ENCODE measurements around the gene PHYHD1.

Gene PHYHD1

GRCh38 chr9:128885376-128885775, 35.4 kb upstream of the PHYHD1 start:
- TF ChIP-seq POLR2A (IDR thresholded peaks at IDR 0.05; ENCODE audit: extremely low read depth, insufficient read length) (no peak), CTCF (IDR thresholded peaks at IDR 0.05; ENCODE audit: low read depth, low read length) (no peak), MYC (IDR thresholded peaks at IDR 0.05; ENCODE audit: low read depth, low read length) (no peak), MAX (IDR thresholded peaks at IDR 0.05; ENCODE audit: low read depth, low read length) (no peak)
- H3K4me3 ChIP-seq (ENCODE audit: low read depth, low read length), result no peak overlapping the region
- DNase-seq (ENCODE audit: low read depth), result no peak

GRCh38 chr9:128885798-128886197, 35.0 kb upstream of the PHYHD1 start:
- TF ChIP-seq MYC (IDR thresholded peaks at IDR 0.05; ENCODE audit: low read depth, low read length) (no peak), POLR2A (IDR thresholded peaks at IDR 0.05; ENCODE audit: extremely low read depth, insufficient read length) (no peak), MAX (IDR thresholded peaks at IDR 0.05; ENCODE audit: low read depth, low read length) (no peak), CTCF (IDR thresholded peaks at IDR 0.05; ENCODE audit: low read depth, low read length) (no peak)
- H3K4me3 ChIP-seq (ENCODE audit: low read depth, low read length), result no peak overlapping the region
- DNase-seq (ENCODE audit: low read depth), result no peak

- no peak for DNase-seq (ENCODE audit: low read depth)
- TF ChIP-seq POLR2A (IDR thresholded peaks at IDR 0.05; ENCODE audit: extremely low read depth, insufficient read length) (no peak), MAX (IDR thresholded peaks at IDR 0.05; ENCODE audit: low read depth, low read length) (no peak), CTCF (IDR thresholded peaks at IDR 0.05; ENCODE audit: low read depth, low read length) (no peak), MYC (IDR thresholded peaks at IDR 0.05; ENCODE audit: low read depth, low read length) (no peak)
- H3K4me3 ChIP-seq (ENCODE audit: low read depth, low read length), result no peak overlapping the region
Observed at GRCh38 chr9:128886211-128886891, 34.4 kb upstream of the PHYHD1 start.

- TF ChIP-seq MYC (IDR thresholded peaks at IDR 0.05; ENCODE audit: low read depth, low read length) (no peak), POLR2A (IDR thresholded peaks at IDR 0.05; ENCODE audit: extremely low read depth, insufficient read length) (no peak), MAX (IDR thresholded peaks at IDR 0.05; ENCODE audit: low read depth, low read length) (no peak), CTCF (IDR thresholded peaks at IDR 0.05; ENCODE audit: low read depth, low read length) (no peak)
- no peak overlapping the region for H3K4me3 ChIP-seq (ENCODE audit: low read depth, low read length)
- DNase-seq (ENCODE audit: low read depth), result no peak
Observed at GRCh38 chr9:128887049-128887448, 33.7 kb upstream of the PHYHD1 start.

- TF ChIP-seq POLR2A (IDR thresholded peaks at IDR 0.05; ENCODE audit: extremely low read depth, insufficient read length), result no peak
- TF ChIP-seq MYC (IDR thresholded peaks at IDR 0.05; ENCODE audit: low read depth, low read length), result no peak
- TF ChIP-seq CTCF (IDR thresholded peaks at IDR 0.05; ENCODE audit: low read depth, low read length), result no peak
- TF ChIP-seq MAX (IDR thresholded peaks at IDR 0.05; ENCODE audit: low read depth, low read length), result no peak
- no peak for DNase-seq (ENCODE audit: low read depth)
- no peak overlapping the region for H3K4me3 ChIP-seq (ENCODE audit: low read depth, low read length)
Observed at GRCh38 chr9:128887914-128888350, 32.9 kb upstream of the PHYHD1 start.

Data from NB4 (cell line).